T47D (cell line): Measurements from ENCODE around the gene C2CD3.

ENCODE experiments used
- DNase-seq, 2 experiments: peaks; one replicate each; pipeline versions ENCODE4 v3.0.0 to v3.0.0-alpha.2; 2011 to 2012; ENCODE audit warnings: low read depth in 1 of 2, low spot score in 1 of 2
- JUND ChIP-seq: IDR thresholded peaks from 2 replicates; pipeline ENCODE4 v1.6.1; 2012; ENCODE audit warnings: low read depth
- in situ Hi-C: cut with HindIII; loops from 2 replicates; pipeline ENCODE4 v1.10.0; 2016; ENCODE audit warnings: low sequenced_read_pairs, low pct_unique_long_range_greater_than_20kb

The C2CD3 gene

DNA sequence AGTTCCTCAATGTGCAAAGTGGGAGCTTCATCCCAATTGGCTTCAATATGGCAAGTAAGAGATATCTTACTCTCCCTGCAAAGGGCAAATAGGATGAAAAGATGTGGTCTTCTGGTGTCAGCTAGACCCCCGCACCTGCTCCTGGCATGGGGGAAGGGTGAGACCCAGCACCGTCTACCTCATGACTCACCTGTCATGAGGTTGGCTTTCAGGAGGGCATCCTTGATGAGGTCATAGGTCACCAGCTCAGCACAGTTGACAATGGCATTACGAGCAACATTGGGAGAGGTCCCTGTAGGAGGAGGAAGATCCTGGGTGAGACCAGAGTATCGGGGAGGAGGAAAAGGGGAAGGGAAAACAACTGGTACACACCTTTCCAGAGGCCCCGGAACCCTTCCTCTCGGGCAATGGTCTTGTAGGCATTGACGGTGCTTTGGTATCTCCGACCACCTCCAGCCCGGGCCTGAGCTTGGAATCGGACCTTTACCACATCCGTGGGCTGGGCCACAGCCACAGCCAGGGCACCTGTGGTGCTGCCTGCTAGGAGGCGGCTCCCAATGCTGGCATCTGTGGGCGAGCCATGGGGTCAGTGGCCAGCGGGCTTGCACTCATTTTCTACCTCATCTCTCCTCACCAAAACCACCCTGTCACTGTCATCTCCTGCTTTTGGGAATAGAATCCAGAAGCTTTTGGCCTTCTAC is 194.2 kb downstream of the C2CD3 start:
- TF ChIP-seq JUND, result no peak
- no peak for DNase-seq
- in situ Hi-C loops, result no loop called here

GRCh38 chr11:73975479-73975757 is 195.4 kb downstream of the C2CD3 start:
- TF ChIP-seq JUND, result no peak
- no peak for DNase-seq
- in situ Hi-C loops, result no loop called here

DNA sequence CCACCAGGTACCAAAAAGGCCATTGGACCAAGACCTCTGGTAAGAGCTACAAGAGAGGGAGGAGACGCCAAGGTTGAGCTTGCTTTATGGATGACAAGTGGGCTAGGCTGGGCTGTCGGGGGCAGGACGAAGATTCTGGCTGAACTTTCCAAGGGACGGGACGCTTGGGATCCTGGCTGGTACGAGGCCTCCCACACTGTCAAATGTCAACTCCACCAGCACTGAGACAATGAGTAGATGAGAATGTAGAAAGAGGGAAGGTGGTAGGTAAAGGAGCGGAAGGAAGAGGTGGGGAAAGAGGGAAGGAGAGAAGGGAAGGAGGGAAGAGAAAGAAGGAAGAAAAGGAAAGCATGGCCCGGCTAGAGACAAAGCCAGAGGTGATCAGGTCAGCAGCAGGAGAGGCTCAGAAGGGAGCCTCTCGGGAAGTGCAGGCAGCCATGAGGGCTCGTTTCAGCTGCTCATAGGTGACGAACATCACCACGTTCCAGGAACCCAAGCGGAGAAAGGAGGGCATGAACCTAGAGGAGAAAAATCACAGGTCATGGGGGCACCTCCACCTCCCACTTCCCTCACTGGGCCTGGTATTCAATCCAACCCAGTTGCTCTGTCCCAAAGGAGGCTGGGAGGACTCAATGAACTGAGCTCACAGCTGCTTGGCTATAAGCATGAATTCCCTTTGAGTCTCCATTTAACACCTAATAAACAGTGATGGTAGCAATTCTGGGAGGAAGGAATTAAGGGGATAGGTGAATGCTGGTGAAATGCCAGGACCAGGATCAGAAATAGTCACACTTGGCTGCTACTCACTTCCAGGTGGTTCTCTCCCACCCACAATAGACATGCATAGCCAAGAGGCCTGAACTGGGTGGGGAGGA is 196.0 kb downstream of the C2CD3 start:
- no peak for TF ChIP-seq JUND
- DNase-seq, result no peak
- in situ Hi-C loops, result no loop called here

DNA sequence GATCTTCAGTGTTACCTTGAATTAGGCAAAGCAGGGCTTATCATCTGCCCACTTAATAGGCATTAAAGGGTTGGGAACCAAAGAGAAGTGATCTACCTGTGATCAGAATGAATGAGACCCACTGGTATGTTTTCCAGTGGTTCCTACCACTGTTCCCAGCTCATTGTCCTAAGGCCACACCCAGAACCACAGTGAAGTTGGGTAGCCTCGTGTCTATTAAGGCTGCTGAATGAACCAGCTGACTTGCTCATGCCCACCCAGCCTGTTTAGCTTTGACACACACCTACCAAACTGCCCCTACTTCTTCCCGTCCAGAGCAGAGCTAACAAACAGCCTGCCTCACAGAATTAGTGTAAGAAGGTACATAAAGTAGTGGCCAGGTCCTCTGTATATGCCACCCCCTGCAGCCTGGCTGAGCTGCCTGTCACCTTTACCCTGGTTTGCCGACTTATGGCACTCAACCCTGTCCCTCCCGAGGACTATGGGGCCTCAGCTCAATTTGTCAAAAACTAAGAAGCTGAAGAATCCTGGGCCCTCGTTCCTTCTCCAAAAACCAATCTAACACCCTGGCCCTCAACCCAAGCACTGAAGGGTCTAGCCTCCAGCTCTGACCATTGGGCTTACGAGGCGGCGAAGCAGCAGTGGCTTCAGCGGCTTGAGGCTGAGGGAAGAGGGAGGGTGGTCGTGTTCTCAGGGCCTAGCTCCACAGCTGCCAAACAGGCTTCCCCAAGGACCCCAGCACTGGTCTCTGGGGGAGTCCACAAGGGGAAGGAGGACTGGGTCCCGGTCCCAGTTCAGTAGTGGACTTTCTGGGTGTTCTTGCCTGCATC is 198.0 kb downstream of the C2CD3 start:
- in situ Hi-C loops, result no loop called here

GRCh38 chr11:73972187-73972586 is 198.6 kb downstream of the C2CD3 start:
- in situ Hi-C loops, result no loop called here
- DNase-seq, result no peak
- no peak for TF ChIP-seq JUND

More for the DNA sequence above, 198.0 kb downstream of the C2CD3 start:
- DNase-seq, result no peak
- no peak for TF ChIP-seq JUND

DNA sequence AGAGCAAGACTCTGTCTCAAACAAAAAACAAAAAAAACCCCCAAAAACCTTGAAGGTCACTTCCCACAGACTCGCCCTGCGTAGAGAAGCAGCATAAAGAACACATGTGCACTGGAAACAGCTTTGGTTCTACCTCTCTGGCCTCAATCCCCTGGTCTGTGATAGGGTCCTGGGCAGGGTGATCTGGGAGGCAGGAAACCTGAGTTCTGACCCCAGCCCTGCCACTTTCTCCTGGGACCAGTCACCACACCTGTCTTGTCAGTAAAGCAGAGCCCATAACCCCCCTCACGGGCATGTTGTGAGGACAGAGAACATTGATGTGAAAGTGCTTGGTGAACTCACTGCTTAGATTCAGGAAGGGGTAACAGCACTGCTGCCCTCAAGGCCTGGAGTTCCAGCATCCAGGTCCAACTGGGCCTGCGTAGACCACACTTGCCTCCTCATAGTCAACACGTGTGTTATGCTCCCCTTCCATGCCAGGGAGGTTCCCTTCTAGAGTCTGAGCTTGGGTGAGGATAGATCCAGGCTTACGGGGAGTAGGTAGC is 199.6 kb downstream of the C2CD3 start:
- no peak for DNase-seq
- no peak for TF ChIP-seq JUND
- in situ Hi-C loops, result no loop called here

DNA sequence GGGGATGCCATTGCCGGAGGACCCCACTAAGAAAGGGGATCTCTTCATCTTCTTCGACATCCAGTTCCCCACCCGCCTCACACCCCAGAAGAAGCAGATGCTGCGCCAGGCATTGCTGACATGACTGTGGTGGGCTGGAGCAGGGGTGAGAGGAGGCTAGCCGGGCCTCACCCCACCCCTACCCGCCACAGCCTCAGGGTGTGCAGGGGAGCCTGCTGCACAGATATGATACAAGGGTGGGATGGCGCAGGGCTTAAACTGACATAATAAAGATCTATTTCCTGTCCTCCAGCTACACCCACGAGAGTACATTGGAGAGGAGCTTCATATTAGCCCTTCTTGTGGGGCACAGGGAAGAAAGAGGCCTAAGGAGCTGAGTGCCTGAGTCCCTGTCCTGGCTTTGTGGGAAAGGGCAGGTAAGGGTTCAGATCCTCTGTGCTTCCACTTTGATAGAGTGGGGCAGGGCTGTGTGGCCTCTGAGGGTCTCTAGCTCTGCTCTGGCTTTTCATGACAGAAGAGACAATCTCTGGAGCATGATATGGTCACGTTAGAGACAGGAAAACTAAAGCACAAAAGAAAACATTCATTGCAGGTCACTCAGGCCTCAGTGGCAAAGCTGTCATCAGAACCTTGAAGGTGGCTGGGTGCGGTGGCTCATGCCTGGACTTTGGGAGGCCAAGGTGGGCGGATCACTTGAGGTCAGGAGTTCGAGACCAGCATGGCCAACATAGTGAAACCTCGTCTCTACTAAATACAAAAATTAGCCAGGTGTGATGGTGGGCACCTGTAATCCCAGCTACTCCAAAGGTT is 200.6 kb downstream of the C2CD3 start:
- no peak for TF ChIP-seq JUND
- in situ Hi-C loops, result no loop called here
- DNase-seq, result no peak

DNA sequence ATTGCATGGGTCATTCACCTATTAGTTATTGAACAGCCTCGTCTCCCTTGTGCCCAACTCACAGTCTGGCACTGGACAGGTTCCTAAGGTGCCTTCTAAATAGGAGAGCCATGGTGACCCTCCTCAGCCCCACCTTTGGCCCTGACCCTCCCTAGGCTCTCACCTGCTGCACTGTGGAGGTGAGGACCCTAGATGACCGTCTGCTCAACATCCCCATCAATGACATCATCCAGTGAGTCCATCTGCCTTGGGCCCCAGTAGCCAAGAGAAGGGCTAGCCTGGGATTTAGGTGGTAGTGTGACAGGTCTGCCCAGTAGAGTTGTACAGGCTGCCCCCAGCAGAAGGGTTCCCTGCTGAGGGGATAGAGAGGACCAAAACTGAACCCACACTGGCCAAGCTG is 201.7 kb downstream of the C2CD3 start:
- no peak for DNase-seq
- no peak for TF ChIP-seq JUND
- in situ Hi-C loops, result no loop called here

- no peak for TF ChIP-seq JUND
- in situ Hi-C loops, result no loop called here
- DNase-seq, result no peak
Observed at GRCh38 chr11:73968356-73968966, 202.3 kb downstream of the C2CD3 start.

DNA sequence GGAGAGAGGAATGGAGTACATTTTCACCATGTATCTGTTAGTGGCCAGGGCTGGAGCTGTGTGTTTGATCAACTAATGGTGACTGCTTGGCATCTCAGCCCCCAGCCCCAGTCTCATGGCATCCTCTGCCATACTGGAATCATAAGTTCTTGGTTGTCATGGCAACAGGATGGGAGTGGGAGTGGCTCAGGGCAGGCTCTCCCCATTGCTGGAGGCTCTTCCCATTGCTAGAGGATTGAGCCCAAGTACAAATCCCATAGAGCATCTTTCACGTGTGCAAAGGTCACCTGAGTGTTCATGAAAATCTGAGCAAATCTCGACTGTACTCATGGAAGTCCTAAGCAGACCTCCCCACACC is 205.1 kb downstream of the C2CD3 start:
- DNase-seq, result no peak
- no peak for TF ChIP-seq JUND
- in situ Hi-C loops, result no loop called here

- in situ Hi-C loops, result no loop called here
- TF ChIP-seq JUND, result no peak
- DNase-seq, result peak in 1 of 2 experiments; percentile 52
Observed at GRCh38 chr11:73965076-73965763, 205.6 kb downstream of the C2CD3 start.
